Caco-2 (cell line): ENCODE data around the gene TTC7B. TPM values are rescaled to one million over a fixed set of nuclear protein-coding genes. Genes with fewer than 3 reads are reported as not detected.

Experiments
- BruUV-seq: library from RNA; stranded (reverse); fragments of 400-500 nt; replicated peaks from 2 replicates; lab custom pipeline; 2021; lab: Mats Ljungman, UMichigan
- CTCF ChIA-PET: fragments of 300-600 bp; sonication (Branson Sonifier 250); formaldehyde crosslinking; loops from one replicate; lab custom pipeline; 2022; ENCODE audit warnings: antibody characterized with exemption; lab: Charles Lee
- POLR2A ChIA-PET: fragments of 300-600 bp; sonication (Branson Sonifier 250); formaldehyde crosslinking; loops from one replicate; lab custom pipeline; 2022; ENCODE audit warnings: antibody characterized with exemption; lab: Charles Lee
- DNase-seq, 2 experiments: peaks; one replicate each; pipeline versions ENCODE4 v3.0.0 to v3.0.0-alpha.2; 2020 to 2022
- H3K27me3 ChIP-seq: replicated peaks from 2 replicates; pipeline ENCODE4 v1.6.0; 2011; ENCODE audit warnings: low read length; ENCODE audit not compliant: control insufficient read depth, insufficient read depth
- H3K36me3 ChIP-seq: 2 replicates; pipeline ENCODE4 v1.5.1; 2011; ENCODE audit warnings: low read length; ENCODE audit not compliant: control insufficient read depth, insufficient read depth
- H3K4me1 ChIP-seq: fragments of 250-450 bp; sonication (Bioruptor Pico); 2 replicates; pipeline ENCODE4 v1.5.1; 2020; ENCODE audit warnings: mild to moderate bottlenecking
- H3K4me3 ChIP-seq: 2 replicates; pipeline ENCODE4 v1.5.1; 2011; ENCODE audit warnings: low read depth, mild to moderate bottlenecking, control low read depth, low read length
- H3K9me3 ChIP-seq: fragments of 250-450 bp; sonication (Bioruptor Pico); 2 replicates; pipeline ENCODE4 v1.5.1; 2020; ENCODE audit warnings: mild to moderate bottlenecking, moderate library complexity
- H3K27ac Mint-ChIP-seq: one replicate; pipeline ENCODE4 v1.8.0; 2022; ENCODE audit warnings: mixed read lengths; ENCODE audit not compliant: unreplicated experiment
- H3K27me3 Mint-ChIP-seq: one replicate; pipeline ENCODE4 v1.8.0; 2022; ENCODE audit warnings: mixed read lengths; ENCODE audit not compliant: insufficient read depth, unreplicated experiment
- H3K36me3 Mint-ChIP-seq: one replicate; pipeline ENCODE4 v1.8.0; 2022; ENCODE audit warnings: mild to moderate bottlenecking, mixed read lengths; ENCODE audit not compliant: insufficient read depth, unreplicated experiment
- H3K4me1 Mint-ChIP-seq: one replicate; pipeline ENCODE4 v1.8.0; 2022; ENCODE audit warnings: low read depth, mixed read lengths; ENCODE audit not compliant: unreplicated experiment
- H3K4me3 Mint-ChIP-seq: one replicate; pipeline ENCODE4 v1.8.0; 2022; ENCODE audit warnings: mild to moderate bottlenecking, moderate library complexity, mixed read lengths; ENCODE audit not compliant: unreplicated experiment
- H3K9me3 Mint-ChIP-seq: one replicate; pipeline ENCODE4 v1.8.0; 2022; ENCODE audit warnings: mixed read lengths; ENCODE audit not compliant: unreplicated experiment
- intact Hi-C: fragments of 100-400 bp; cut with micrococcal nuclease; formaldehyde crosslinking; loops from one replicate; pipeline ENCODE4 v1.10.0; 2022; ENCODE audit not compliant: unreplicated experiment
- total RNA-seq: library from RNA; stranded (reverse); gene quantifications from 2 replicates; pipeline ENCODE4 v1.2.3, GENCODE V29; 2022
- TF ChIP-seq, protein P1 (sequence below), 2 experiments: fragments of 200-600 bp in 1 of 2; IDR thresholded peaks; 1 replicate in 1 of 2; 2 replicates in 1 of 2; pipeline versions ENCODE4 v1.5.1 to v1.8.0; 2011 to 2022; ENCODE audit warnings: antibody characterized with exemption in 1 of 2, control low read depth in 1 of 2, inconsistent platforms in 1 of 2, low read depth in 1 of 2, low read length in 1 of 2, mild to moderate bottlenecking in 1 of 2, moderate library complexity in 1 of 2; ENCODE audit not compliant: insufficient read depth in 1 of 2, severe bottlenecking in 1 of 2, unreplicated experiment in 1 of 2

Gene TTC7B
- total RNA-seq, 1 experiment from 2014 or later: 28.5 TPM

DNA sequence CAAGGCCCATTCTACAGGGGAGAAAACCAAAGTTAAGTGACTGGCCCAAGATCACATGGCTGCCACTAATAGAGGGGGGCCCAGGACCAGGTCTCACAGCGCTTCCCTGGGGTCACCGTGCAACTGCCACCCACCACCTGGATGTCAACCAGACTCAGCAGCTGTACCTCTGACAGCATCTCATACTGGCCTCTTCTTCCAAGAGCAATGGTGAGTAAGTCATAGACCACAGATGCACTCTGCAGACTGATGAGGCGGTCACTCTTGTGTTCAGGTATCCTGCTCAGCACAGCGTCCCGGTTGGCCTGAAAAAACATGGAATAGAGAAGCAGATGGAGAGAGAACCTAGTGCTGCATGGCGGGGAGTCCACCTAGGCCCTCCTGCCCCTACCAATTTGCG lies 139.9 kb downstream of the TTC7B start:
- intact Hi-C loops: no loop called here

DNA sequence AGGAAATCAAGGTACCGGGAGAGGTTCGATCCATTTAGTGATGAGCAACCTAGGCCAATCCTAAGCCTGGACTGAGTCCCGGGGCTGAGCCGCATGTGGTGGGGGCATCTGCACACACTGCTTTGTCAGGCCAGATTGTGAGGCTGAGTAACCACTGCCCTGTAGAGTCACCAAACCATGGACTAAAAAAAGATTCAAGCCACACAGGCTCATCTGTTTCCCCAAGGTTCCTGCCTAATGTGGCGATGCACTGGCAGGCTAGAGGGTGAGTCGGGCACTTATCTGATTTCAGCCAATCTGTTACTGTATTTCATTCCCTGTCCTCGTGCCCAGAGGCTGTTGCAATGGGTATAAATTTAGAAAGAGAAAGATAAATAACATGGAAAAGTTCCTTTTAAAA lies 140.8 kb downstream of the TTC7B start:
- Mint-ChIP-seq H3K27ac (no peak overlapping the region), H3K4me3 (no peak overlapping the region), H3K36me3 (no peaks in the 10 kb centered on the region), H3K4me1 (no peaks in the 10 kb centered on the region), H3K27me3 (no peaks in the 10 kb centered on the region), H3K9me3 (no peaks in the 10 kb centered on the region)
- no peaks in the 10 kb centered on the region for H3K9me3 ChIP-seq
- intact Hi-C loops: no loop called here
- H3K4me1 ChIP-seq: no peaks in the 10 kb centered on the region
- no peaks in the 10 kb centered on the region; the same call in 1 of the 2 replicates for H3K27me3 ChIP-seq
- ChIA-PET POLR2A (no interaction called here), CTCF (no interaction called here)
- no peak for DNase-seq
- H3K36me3 ChIP-seq: no peaks in the 10 kb centered on the region
- BruUV-seq: no TSS peak
- H3K4me3 ChIP-seq: no peak overlapping the region
- TF ChIP-seq, protein P1, sequence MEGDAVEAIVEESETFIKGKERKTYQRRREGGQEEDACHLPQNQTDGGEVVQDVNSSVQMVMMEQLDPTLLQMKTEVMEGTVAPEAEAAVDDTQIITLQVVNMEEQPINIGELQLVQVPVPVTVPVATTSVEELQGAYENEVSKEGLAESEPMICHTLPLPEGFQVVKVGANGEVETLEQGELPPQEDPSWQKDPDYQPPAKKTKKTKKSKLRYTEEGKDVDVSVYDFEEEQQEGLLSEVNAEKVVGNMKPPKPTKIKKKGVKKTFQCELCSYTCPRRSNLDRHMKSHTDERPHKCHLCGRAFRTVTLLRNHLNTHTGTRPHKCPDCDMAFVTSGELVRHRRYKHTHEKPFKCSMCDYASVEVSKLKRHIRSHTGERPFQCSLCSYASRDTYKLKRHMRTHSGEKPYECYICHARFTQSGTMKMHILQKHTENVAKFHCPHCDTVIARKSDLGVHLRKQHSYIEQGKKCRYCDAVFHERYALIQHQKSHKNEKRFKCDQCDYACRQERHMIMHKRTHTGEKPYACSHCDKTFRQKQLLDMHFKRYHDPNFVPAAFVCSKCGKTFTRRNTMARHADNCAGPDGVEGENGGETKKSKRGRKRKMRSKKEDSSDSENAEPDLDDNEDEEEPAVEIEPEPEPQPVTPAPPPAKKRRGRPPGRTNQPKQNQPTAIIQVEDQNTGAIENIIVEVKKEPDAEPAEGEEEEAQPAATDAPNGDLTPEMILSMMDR (IDR thresholded peaks at IDR 0.05; ENCODE audit: insufficient read depth in 1 of 2, low read depth in 1 of 2, low read length in 1 of 2, severe bottlenecking in 1 of 2, unreplicated experiment in 1 of 2): no peak

More for the DNA sequence above, 139.9 kb downstream of the TTC7B start:
- DNase-seq: no peak
- BruUV-seq: no TSS peak
- TF ChIP-seq, protein P1 (IDR thresholded peaks at IDR 0.05; ENCODE audit: insufficient read depth in 1 of 2, low read depth in 1 of 2, low read length in 1 of 2, severe bottlenecking in 1 of 2, unreplicated experiment in 1 of 2): no peak
- H3K27ac Mint-ChIP-seq: no peak overlapping the region
- Histone ChIP-seq H3K4me3 (no peak overlapping the region), H3K4me1 (no peaks in the 10 kb centered on the region), H3K9me3 (no peaks in the 10 kb centered on the region), H3K27me3 (no peaks in the 10 kb centered on the region; the same call in 1 of the 2 replicates), H3K36me3 (no peaks in the 10 kb centered on the region)
- H3K4me1 Mint-ChIP-seq: no peaks in the 10 kb centered on the region
- ChIA-PET POLR2A (no interaction called here), CTCF (no interaction called here)
- H3K4me3 Mint-ChIP-seq: no peak overlapping the region
- H3K36me3 Mint-ChIP-seq: no peaks in the 10 kb centered on the region
- H3K9me3 Mint-ChIP-seq: no peaks in the 10 kb centered on the region
- H3K27me3 Mint-ChIP-seq: no peaks in the 10 kb centered on the region

DNA sequence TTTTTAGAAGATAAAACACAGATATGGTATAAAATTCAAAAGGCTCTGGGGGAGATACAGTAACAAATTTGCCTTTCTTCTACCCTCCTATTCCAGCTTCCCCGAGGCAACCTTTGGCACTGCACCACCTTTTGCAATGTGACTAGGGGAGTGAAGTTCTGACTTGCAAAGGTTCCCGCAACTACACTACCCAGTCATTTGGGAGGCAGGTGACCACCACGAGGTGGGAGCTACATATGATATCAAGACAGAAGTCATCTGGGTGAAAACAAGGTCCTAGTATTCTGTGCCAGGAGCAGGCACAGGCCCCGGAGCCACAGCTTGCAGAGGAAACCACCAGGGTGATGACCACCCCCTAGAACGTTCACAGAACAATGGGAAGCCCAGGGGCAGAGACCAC lies 141.5 kb downstream of the TTC7B start:
- ChIA-PET POLR2A (no interaction called here), CTCF (no interaction called here)
- intact Hi-C loops: no loop called here
- TF ChIP-seq, protein P1 (IDR thresholded peaks at IDR 0.05; ENCODE audit: insufficient read depth in 1 of 2, low read depth in 1 of 2, low read length in 1 of 2, severe bottlenecking in 1 of 2, unreplicated experiment in 1 of 2): no peak
- no TSS peak for BruUV-seq
- Mint-ChIP-seq H3K27ac (no peak overlapping the region), H3K4me3 (no peak overlapping the region), H3K36me3 (no peaks in the 10 kb centered on the region), H3K4me1 (no peaks in the 10 kb centered on the region), H3K9me3 (no peaks in the 10 kb centered on the region), H3K27me3 (no peaks in the 10 kb centered on the region)
- no peaks in the 10 kb centered on the region for H3K36me3 ChIP-seq
- no peaks in the 10 kb centered on the region; the same call in 1 of the 2 replicates for H3K27me3 ChIP-seq
- H3K4me3 ChIP-seq: no peak overlapping the region
- H3K4me1 ChIP-seq: no peaks in the 10 kb centered on the region
- DNase-seq: no peak
- no peaks in the 10 kb centered on the region for H3K9me3 ChIP-seq
